Endothelial cell of umbilical vein (primary cell): ENCODE measurements around the gene R3HDM2. TPM values are rescaled to one million over a fixed set of nuclear protein-coding genes. Genes with fewer than 3 reads are reported as not detected.

Experiments
- BruUV-seq: library from RNA; stranded (reverse); fragments of 400-500 nt; replicated peaks from 2 replicates; lab custom pipeline; 2021; lab: Mats Ljungman, UMichigan
- CTCF ChIA-PET: fragments of 300-600, 350-600 bp; sonication (Branson Sonifier 250); formaldehyde crosslinking; loops from one replicate; lab custom pipeline; 2021; ENCODE audit warnings: antibody characterized with exemption, inconsistent platforms; lab: Charles Lee
- POLR2A ChIA-PET: fragments of 300-600, 350-600 bp; sonication (Branson Sonifier 250); formaldehyde crosslinking; loops from one replicate; lab custom pipeline; 2021; ENCODE audit warnings: antibody characterized with exemption, inconsistent platforms; lab: Charles Lee
- DNase-seq: peaks from one replicate; pipeline ENCODE4 v3.0.0-alpha.2; 2011; ENCODE audit warnings: low read depth, low spot score
- FAIRE-seq: peaks from 2 replicates; lab custom pipeline; 2011; peaks lifted over from hg19 to GRCh38; lab: Jason Lieb, UNC
- H2AFZ ChIP-seq: 2 replicates; pipeline ENCODE4 v1.6.0; 2012; ENCODE audit warnings: low read depth, low read length, control low read depth, inconsistent platforms
- H3K27ac ChIP-seq: 2 replicates; pipeline ENCODE4 v1.5.1; 2011; ENCODE audit warnings: low read depth, mild to moderate bottlenecking, control low read depth, low read length, moderate library complexity; ENCODE audit not compliant: insufficient read depth
- H3K27me3 ChIP-seq, 2 experiments: 2 replicates each; pipeline versions ENCODE4 v1.6.0 to v1.6.1; 2011; ENCODE audit warnings: low read length in 2 of 2, mixed read lengths in 1 of 2; ENCODE audit not compliant: control insufficient read depth in 2 of 2, insufficient read depth in 2 of 2
- H3K36me3 ChIP-seq, 2 experiments: 2 replicates in 1 of 2; 3 replicates in 1 of 2; pipeline ENCODE4 v1.5.1; 2011; ENCODE audit warnings: low read length in 2 of 2, mild to moderate bottlenecking in 1 of 2, moderate library complexity in 1 of 2; ENCODE audit not compliant: control insufficient read depth in 2 of 2, insufficient read depth in 2 of 2; ENCODE audit errors: extremely low read depth in 1 of 2
- H3K4me1 ChIP-seq: 3 replicates; pipeline ENCODE4 v1.5.1; 2011; ENCODE audit warnings: mild to moderate bottlenecking, low read length; ENCODE audit not compliant: control insufficient read depth, insufficient read depth; ENCODE audit errors: extremely low read depth
- H3K4me2 ChIP-seq: 2 replicates; pipeline ENCODE4 v1.6.1; 2011; ENCODE audit warnings: low read length, control low read depth, mixed read lengths; ENCODE audit not compliant: insufficient read depth
- H3K4me3 ChIP-seq, 3 experiments: fragments of 200-600 bp in 1 of 3; sonication (generic), shearing (Covaris generic) in 1 of 3; replicated peaks in 1 of 3; 2 replicates each; pipeline ENCODE4 v1.5.1; 2011 to 2016; ENCODE audit warnings: control low read depth in 3 of 3, low read length in 3 of 3, mild to moderate bottlenecking in 2 of 3, inconsistent platforms in 1 of 3, low read depth in 1 of 3, moderate library complexity in 1 of 3; ENCODE audit not compliant: insufficient read depth in 1 of 3
- H3K79me2 ChIP-seq: 2 replicates; pipeline ENCODE4 v1.6.0; 2012; ENCODE audit warnings: low read length, inconsistent platforms; ENCODE audit not compliant: control insufficient read depth, insufficient read depth
- H3K9ac ChIP-seq: replicated peaks from 2 replicates; pipeline ENCODE3; 2011; ENCODE audit warnings: low read length, control low read depth; ENCODE audit not compliant: insufficient read depth; ENCODE audit errors: extremely low read depth
- H3K9me1 ChIP-seq: replicated peaks from 3 replicates; pipeline ENCODE4 v1.6.0; 2011; ENCODE audit warnings: mild to moderate bottlenecking, low read length; ENCODE audit not compliant: control insufficient read depth, insufficient read depth; ENCODE audit errors: extremely low read depth
- H3K9me3 ChIP-seq: replicated peaks from 2 replicates; pipeline ENCODE4 v1.5.1; 2012; ENCODE audit warnings: low read length, inconsistent platforms; ENCODE audit not compliant: control insufficient read depth, insufficient read depth
- H4K20me1 ChIP-seq: replicated peaks from 2 replicates; pipeline ENCODE3; 2011; ENCODE audit warnings: mild to moderate bottlenecking, low read length; ENCODE audit not compliant: control insufficient read depth, insufficient read depth; ENCODE audit errors: extremely low read depth
- EZH2 ChIP-seq: IDR thresholded peaks from 2 replicates; pipeline ENCODE4 v1.6.1; 2012; ENCODE audit warnings: borderline replicate concordance, low read depth, mild to moderate bottlenecking, moderate library complexity, low read length, inconsistent platforms; ENCODE audit not compliant: severe bottlenecking
- FOS ChIP-seq: IDR thresholded peaks from 2 replicates; pipeline ENCODE4 v1.6.1; 2011; ENCODE audit warnings: mild to moderate bottlenecking, low read length, moderate library complexity, borderline replicate concordance; ENCODE audit not compliant: insufficient read depth
- GATA2 ChIP-seq: IDR thresholded peaks from 2 replicates; pipeline ENCODE4 v1.7.0; 2011; ENCODE audit warnings: low read depth, mild to moderate bottlenecking, moderate library complexity, mixed read lengths, low read length; ENCODE audit not compliant: insufficient read length, insufficient read depth
- JUN ChIP-seq: IDR thresholded peaks from 2 replicates; pipeline ENCODE4 v1.6.1; 2011; ENCODE audit warnings: borderline replicate concordance, low read depth; ENCODE audit not compliant: insufficient read length, insufficient read depth
- MYC ChIP-seq: IDR thresholded peaks from one replicate; pipeline ENCODE4 v1.6.1; 2011; ENCODE audit warnings: mild to moderate bottlenecking, low read depth, low read length
- POLR2A ChIP-seq: IDR thresholded peaks from 2 replicates; pipeline ENCODE4 v1.6.1; 2012; ENCODE audit warnings: low read depth, mild to moderate bottlenecking, control low read depth, low read length
- POLR2AphosphoS5 ChIP-seq: IDR thresholded peaks from 2 replicates; pipeline ENCODE4 v1.6.1; 2012; ENCODE audit warnings: low read depth, mild to moderate bottlenecking, control low read depth, low read length, moderate library complexity; ENCODE audit not compliant: insufficient read depth
- dilution Hi-C: fragments of 300-500 bp; cut with MboI; formaldehyde crosslinking; loops from one replicate; pipeline ENCODE4 v1.15.0; 2019; ENCODE audit warnings: low sequenced_read_pairs; ENCODE audit not compliant: extremely low pct_ligation_motif_present
- intact Hi-C: fragments of 100-400 bp; cut with micrococcal nuclease; formaldehyde crosslinking; loops from one replicate; pipeline ENCODE4 v1.10.0; 2022
- polyA plus RNA-seq, 4 experiments: library from polyadenylated mRNA; depleted of rRNA in 3 of 4; stranded (reverse) in 3 of 4; unstranded in 1 of 4; fragments of >200 nt; gene quantifications; 2 replicates each; pipeline versions ENCODE4 v1.2.1 to v1.2.3, GENCODE V29; 2011 to 2012; ENCODE audit warnings: missing spikeins in 1 of 4
- total RNA-seq: library from RNA; stranded (reverse); gene quantifications from 2 replicates; pipeline ENCODE4 v1.2.3, GENCODE V29; 2021
- TF ChIP-seq, protein P1 (sequence below): IDR thresholded peaks from 2 replicates; pipeline ENCODE4 v1.6.1; 2011; ENCODE audit not compliant: insufficient read depth, insufficient read length
- TF ChIP-seq, protein P2 (sequence below), 2 donors: IDR thresholded peaks; 1 replicate in 1 of 2; 2 replicates in 1 of 2; pipeline ENCODE4 v1.5.1; 2011; ENCODE audit warnings: low read length in 2 of 2, mild to moderate bottlenecking in 2 of 2, moderate library complexity in 2 of 2, control low read depth in 1 of 2, inconsistent platforms in 1 of 2, low read depth in 1 of 2; ENCODE audit not compliant: insufficient read depth in 1 of 2; ENCODE audit errors: extremely low read depth in 1 of 2

R3HDM2 gene
- total and polyA plus RNA-seq, 2 donors (not counting 3 experiments of a cell fraction or from before 2014, with no cell fraction given), result 26.1 to 31.3 TPM

GRCh38 chr12:57449375-57449774, 18.5 kb upstream of the R3HDM2 start:
- BruUV-seq, result no TSS peak
- FAIRE-seq, result no peak
- CTCF ChIA-PET, result interaction anchor here (1.3 to 7.9 kb wide), 2 partner anchors 14 to 142 kb away, joined by 3 to 394 read pairs; no protein-coding TSS in a partner anchor

More at GRCh38 chr12:57449375-57449774, 18.5 kb upstream of the R3HDM2 start:
- H3K9ac ChIP-seq, result no peak overlapping the region
- H3K9me1 ChIP-seq, result no peaks in the 10 kb centered on the region
- dilution Hi-C loops (no loop called here), intact Hi-C loops (no loop called here)
- peaks cover 3% of the 10 kb centered on the region for H3K4me1 ChIP-seq
- H4K20me1 ChIP-seq, result no peaks in the 10 kb centered on the region
- H3K4me2 ChIP-seq, result no peak overlapping the region
- no peak overlapping the region for H2AFZ ChIP-seq
- no peaks in the 10 kb centered on the region for H3K9me3 ChIP-seq
- TF ChIP-seq, protein P1, sequence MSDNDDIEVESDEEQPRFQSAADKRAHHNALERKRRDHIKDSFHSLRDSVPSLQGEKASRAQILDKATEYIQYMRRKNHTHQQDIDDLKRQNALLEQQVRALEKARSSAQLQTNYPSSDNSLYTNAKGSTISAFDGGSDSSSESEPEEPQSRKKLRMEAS, result no peak
- TF ChIP-seq POLR2A (no peak), JUN (no peak), MYC (no peak), EZH2 (no peak), GATA2 (no peak), POLR2AphosphoS5 (no peak), FOS (no peak)
- TF ChIP-seq, protein P2, sequence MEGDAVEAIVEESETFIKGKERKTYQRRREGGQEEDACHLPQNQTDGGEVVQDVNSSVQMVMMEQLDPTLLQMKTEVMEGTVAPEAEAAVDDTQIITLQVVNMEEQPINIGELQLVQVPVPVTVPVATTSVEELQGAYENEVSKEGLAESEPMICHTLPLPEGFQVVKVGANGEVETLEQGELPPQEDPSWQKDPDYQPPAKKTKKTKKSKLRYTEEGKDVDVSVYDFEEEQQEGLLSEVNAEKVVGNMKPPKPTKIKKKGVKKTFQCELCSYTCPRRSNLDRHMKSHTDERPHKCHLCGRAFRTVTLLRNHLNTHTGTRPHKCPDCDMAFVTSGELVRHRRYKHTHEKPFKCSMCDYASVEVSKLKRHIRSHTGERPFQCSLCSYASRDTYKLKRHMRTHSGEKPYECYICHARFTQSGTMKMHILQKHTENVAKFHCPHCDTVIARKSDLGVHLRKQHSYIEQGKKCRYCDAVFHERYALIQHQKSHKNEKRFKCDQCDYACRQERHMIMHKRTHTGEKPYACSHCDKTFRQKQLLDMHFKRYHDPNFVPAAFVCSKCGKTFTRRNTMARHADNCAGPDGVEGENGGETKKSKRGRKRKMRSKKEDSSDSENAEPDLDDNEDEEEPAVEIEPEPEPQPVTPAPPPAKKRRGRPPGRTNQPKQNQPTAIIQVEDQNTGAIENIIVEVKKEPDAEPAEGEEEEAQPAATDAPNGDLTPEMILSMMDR (IDR thresholded peaks at IDR 0.05; ENCODE audit: extremely low read depth in 1 of 2, insufficient read depth in 1 of 2, low read depth in 1 of 2, low read length in 2 of 2), result no peak
- POLR2A ChIA-PET, result no interaction called here
- no peak overlapping the region for H3K27ac ChIP-seq
- H3K27me3 ChIP-seq, result no peaks in the 10 kb centered on the region
- no peak overlapping the region for H3K4me3 ChIP-seq
- H3K36me3 ChIP-seq, result no peaks in the 10 kb centered on the region
- H3K79me2 ChIP-seq, result no peaks in the 10 kb centered on the region
- DNase-seq, result no peak
